Hematopoietic multipotent progenitor cell treated with erythropoietin and hydrocortisone succinate and interleukin-3 and kit ligand, for 17 days (in vitro differentiated cells): ENCODE results near the gene AGBL4.
"Not testable (repeated sequence)": the region's sequence is repeated elsewhere in the genome, so short reads cannot be mapped to it uniquely, and the experiment has no call there.

Experiments used
- DNase-seq: peaks from one replicate; pipeline ENCODE4 v3.0.0-alpha.2; 2015; ENCODE audit warnings: low spot score

AGBL4 gene

DNA sequence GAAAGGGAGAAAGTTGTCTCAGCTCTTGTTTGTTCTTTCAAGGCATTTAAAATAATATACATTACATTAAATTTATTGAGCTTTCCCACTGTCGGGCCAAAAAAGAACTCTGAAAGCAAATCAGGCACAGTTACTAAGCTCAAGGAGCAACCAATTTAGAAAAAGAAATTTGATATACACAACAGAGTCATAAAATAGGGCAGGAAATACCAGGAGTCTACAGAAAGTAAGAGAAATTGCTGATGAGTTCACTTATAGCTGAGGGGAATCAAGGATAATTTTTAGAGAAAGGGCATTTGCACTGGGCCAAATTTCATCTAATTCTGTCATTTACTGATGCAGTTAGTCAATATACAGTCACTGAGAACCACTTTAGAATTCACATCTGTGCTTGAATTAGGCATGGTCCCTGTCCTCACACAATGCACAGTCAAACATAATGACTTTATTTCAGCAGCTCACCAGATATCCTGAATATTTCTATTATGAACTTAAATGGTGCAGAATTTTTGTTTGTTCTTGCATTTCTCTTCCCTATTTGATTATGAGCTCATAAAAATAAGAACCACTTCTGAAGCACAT lies 997.4 kb downstream of the AGBL4 start:
- no peak for DNase-seq

DNA sequence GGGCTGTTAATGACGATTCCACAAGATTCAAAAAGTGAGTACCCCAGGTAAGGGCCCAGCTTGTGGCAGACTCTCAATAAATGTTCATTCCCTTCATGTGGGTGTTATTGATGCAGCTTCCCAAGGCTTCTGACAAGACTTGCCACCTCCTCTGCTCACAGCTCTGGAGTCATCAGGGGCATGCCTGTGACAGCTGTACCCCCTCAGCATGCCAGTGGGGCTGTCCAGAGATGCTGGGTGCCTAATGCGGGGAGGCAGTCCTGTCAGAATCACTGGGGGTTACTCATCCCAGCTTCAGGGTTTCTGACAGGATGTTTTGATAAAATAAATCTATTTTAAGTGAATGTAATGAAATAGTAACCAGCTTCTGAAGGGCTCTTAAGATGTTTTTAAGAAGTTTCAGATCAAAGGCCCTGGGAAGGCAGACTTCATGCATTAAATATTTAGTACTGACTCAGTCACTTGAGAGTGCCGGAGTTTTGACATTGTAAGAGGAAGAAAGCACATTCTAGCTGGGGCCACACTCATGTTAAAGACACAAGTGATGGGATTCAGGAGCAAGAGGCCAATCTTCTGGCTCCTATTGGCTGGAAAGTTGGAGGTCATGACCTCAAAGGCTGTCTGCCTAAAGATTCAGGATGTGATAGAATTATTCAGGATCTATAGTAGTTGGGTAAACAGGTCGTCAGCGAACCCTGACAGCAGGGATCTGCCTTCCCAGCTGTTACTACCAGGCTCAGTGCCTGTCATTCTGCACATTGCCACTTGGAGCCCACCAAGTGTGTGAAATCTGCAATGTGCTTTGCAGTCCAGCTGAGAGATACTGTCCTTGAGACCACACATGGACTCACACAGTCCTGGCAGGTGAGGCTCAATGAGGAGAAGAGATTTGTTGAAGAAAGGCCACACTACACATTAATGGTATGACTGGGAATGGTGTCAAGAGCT lies 1007.5 kb downstream of the AGBL4 start:
- DNase-seq = no peak

DNA sequence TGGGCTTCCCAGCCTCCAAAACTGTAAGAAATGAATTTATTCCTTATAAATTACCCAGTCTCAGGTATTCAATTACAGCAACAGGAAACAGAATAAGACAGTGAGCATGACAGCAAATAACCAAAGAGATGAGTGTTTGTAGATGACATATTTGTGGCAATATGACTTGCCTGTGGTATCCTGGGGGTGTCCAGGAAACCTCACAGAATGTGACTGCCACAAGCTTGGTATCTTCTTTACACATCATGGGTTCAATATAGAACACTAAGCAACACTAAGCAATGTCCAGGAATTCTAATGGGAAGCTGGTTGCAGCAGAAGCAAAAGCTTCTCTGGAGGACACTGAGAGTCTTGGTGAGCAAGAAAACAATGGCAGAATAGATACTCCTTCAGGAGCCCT lies 1010.7 kb downstream of the AGBL4 start:
- DNase-seq = no peak

DNA sequence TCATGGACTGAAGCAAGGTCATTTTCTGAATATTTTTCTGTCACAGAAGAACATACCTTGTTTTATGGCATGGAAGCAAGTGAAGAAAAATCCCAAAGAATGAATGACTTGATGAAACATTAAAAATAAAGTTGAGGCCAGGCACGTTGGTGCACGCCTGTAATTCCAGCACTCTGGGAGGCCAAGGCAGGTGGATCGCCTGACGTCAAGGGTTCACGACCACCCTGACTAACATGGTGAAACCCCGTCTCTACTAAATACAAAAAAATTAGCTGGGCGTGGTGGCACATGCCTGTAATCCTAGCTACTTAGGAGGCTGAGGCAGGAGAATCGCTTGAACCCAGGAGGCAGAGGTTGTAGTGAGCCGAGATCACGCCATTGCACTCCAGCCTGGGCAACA lies 1020.8 kb downstream of the AGBL4 start:
- DNase-seq = not testable (repeated sequence)

DNA sequence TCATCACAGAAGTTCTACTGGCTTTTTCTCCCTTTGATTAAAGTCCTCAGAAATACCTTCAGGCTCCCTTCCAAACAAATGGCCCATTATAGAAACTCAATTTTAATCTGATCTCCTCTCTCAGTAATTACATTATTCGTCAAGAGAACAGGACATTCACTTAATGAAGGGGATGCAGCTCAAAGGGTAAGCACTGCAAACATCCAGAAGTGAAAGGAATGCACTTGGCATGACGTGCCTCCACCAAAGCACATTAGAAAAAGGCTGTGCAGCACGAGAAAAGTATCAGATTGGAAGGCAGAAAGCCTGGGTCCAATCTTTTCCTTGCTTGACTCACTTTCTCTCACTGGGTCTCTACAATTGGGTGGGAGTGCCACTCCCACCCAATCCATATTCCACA lies 1024.4 kb downstream of the AGBL4 start:
- DNase-seq = no peak

DNA sequence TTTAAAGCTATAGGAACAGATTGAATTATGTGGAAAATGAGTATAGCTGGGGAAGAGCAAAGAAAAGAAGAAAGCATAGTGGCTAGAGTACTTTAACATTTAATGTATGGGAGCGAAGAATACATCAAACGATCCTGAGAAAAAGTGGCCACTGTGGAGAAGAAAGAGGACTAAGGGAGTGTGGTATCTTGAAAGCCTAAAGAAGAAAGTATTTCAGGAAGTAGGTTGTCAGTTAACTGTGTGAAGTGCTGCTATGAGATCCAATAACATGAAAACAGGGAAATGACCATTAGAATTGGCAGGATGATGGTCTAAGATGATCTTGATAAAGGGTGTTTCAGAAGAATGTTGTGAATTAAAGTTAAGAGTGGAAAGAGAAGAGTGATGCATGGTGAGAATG lies 1027.4 kb downstream of the AGBL4 start:
- no peak for DNase-seq

DNA sequence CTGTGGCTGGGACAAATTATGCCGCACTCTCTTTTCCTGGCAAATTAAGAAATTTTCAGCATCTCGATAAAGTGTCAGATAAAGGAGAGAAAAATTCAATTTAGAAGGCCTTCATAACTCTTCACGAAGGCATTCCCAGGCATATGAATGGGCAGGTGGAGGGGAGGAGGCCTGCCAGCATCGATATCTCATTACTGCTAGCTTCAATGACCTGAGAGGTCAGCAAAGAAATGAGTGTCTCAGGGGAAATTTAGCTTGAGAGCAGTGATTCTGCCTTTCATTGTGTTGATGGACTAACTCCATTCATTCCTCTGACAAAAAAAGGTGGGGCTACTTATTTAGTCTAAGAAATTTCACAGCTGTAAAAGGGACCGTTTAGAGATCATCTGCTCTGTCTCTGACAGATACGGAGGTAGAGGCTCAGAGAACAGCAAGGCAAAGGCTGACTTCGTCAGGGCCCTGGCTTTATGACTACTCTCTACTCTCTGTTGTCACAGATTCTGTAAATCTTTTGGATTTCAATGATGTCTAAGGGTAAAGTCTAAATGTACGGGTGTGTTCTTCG lies 1035.0 kb downstream of the AGBL4 start:
- DNase-seq = no peak

DNA sequence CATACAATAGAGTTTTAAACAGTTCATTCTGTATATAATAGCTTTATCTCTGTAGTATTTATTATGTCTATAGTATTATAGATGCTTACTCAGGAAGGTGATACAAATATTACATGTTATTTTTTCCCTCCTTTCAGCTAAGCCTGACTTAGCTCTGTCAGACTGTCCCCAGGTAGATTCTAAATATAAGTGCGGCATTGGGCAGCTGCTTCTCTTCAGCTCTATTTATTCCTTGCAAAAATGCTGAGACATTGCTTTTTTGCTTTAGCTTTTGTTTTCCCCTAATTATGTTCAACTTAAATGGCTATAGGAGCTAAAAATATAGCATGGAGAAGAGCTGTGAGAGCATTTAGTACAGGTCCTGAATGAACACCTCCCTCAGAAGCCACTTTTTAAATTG lies 1043.8 kb downstream of the AGBL4 start:
- DNase-seq = no peak

DNA sequence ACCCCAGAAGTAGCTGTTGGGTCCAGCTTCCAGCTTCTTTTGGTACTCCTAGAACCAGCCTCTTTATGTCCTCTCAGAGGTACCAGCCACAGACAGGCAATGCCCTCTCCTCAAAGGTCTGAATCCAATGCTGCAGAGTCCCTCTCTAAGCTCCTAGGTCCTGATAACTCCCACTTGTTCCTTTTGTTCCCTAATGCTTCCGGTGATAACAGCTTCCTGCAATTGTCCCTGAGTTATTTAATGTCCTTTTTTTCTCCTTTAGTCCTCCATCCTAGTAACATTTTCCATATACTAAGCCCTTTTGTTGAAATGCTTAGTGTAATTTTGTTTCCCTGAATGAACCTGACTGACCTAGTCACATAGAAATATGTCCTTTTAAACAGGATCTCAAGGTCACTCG lies 1045.3 kb downstream of the AGBL4 start:
- DNase-seq = no peak

DNA sequence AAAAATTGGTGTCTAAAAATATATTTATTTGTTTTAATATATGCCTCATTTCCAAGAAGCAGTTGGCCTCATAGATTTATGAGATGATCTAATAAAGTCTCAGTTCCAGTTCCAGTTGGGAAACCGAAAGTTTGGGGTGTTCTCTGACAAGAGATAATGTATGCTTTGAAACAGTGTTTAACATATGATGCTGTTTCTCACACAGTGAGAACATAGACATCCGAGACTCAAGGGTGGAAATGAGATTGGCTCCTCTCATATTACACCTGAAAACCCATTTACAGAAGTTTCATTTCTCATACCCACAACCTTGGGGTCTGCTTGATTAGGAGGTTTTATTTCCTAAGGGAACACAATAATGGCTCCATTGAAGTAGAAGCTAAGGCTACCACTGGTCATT lies 1046.5 kb downstream of the AGBL4 start:
- DNase-seq = no peak

DNA sequence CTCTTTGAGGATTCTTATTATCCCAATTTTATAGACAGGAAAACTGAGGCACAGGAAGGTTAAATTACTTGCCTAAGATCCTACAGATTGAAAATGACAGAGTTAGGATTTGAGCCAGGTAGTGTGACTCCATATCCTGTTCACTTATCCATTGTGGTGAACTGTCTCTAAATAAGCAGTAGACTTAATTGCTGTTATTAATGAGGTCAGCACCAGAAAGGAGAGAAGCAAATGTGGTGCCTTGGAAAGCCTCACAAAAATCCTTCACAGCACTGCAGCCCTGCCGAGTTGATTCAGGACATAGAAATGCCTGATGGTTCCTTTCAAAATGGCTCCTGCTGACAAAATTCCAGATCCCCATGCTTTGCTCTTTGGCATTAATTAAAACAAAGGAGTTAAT lies 1053.8 kb downstream of the AGBL4 start:
- no peak for DNase-seq

DNA sequence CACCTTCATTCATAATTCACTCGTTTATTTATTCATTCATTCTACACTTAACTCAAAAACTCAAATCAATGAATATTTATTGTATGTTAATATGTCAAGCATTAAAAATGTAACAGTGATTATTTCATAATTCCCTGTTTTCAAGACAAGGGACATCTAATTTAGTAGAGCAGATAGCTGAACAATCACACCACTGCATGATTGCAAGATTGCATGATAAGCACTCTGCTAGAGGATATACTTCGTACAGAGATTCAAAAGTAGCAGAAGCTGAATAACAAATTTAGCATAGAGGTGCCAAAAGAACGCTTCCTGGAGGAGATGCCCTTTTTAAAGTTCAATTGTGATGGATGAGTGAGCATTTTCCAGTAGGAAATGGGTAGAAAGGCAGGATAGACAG lies 1056.4 kb downstream of the AGBL4 start:
- no peak for DNase-seq

DNA sequence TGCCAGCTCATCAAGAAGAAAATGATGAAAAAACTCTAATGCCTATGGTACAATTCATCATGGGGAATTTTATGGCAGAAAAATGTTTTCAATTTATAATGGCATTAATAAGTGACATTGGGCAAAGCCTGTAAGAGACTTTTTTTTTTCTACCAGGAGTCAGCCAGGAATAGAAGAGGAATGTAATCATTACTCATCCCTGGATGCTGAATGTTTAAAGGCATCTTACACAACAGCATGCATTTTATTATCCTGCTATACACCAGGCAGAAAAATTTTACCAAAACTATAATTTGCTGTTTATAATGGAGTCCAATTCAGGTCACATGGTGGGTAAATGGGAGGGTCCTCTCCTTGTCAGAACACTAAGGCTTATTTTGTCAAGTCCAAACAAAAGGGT lies 1057.2 kb downstream of the AGBL4 start:
- DNase-seq = no peak

DNA sequence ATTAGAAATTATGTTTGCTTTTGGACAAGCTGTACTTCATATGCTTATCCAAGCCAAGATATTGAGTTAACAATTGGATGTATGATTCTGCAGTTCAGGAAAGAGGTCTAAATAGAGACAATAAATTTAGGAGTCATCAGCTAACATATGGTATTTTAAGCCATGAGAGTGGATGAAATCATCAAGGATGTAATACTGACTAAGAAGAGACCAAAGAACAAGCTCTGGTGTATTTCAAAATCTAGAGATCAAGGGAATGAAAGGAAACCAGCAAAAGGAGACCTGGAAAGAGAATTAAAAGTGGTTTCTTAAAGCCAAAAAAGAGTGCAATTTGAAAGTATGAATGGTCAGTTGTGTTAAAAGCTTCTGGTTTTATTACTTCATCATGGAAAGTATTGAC lies 1063.4 kb downstream of the AGBL4 start:
- DNase-seq = no peak

DNA sequence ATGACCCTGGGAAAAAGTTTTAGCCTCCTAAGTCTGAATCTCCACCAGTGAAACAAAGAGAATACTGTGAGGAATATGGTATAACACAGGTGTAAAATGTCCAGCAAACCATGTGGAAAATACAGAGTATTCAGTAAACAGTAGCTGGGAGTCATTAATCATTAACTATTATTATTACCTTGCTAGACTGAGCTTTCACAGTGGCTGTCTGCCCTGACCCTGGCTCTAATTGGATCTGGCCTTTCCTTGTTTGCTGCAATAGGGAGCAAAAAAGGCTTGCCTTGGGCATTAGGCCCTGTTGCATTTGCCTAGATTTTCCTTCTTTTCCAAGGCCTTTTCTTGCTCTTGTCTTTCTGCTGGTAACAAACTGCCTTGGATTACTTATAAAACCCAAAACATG lies 1068.0 kb downstream of the AGBL4 start:
- DNase-seq = no peak

DNA sequence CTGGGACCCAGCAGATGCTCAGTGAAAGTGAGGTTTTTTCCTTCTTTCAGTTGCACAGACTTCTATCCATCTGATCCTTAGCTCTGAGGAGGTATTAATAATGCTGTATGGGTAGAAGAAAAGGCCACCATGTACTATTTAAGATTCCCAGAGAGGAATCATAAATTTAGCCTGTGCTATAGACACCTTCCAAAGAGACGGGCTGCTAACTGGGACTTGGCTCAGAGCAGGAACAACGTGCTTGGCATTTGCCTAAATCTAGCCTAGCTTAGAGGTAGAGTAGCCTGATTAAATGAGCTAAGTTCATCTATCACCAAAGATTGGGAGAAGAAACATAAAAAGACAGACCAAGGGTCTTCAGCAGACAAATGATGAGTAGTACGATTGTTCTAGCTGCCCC lies 1070.1 kb downstream of the AGBL4 start:
- DNase-seq = no peak

DNA sequence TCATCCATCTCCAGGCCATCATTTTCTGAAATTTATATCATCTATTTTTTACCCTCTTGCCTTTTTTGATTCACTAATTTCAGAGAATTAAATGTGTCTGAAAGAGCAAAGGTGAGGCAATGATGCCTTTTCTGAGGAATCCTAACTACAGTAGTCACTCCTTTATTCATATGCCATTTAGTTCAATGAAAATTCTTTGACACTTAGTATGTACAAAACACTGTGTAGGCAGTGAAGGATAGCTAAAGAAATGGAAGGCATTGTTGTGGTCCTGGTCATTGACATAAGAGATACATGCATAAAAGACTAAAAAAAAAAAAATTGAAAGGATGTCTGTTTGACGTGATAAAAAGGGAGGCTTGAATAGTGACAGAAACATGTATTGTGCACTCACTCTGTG lies 1075.2 kb downstream of the AGBL4 start:
- no peak for DNase-seq

DNA sequence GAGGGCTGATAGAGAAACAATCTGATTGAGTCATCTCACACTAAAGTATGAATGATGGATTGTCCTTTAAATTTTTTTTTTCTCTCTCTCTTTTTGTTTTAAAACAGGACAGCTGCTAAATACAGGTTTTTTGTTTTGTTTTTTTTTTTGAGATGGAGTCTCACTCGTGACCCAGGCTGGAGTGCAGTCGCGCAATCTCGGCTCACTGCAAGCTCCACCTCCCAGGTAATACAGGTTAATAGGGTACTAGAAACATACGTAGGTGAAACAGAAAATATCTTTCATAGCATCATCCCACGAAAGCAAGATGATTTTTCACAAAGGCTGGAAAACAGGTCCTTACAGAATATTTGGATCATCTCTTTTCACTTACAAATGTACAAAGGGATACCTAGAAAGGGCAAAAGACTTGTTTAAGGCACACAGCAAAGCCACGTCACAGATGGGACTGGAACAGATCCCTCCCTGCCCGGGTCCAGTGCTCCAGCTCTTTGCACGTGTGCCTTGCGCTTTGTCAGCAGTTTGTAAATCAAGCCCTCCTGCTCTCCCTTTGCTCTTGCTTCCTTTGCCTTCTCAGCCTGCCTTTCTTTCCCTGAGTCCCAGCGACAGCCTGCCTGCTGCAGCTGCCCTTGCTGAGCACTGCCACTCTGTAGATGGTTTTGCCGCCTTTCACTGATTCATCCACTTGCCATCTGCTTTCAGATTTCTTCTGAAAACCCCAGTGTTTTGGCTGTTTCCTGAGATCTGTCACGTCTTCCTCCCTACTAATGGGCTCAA lies 1075.8 kb downstream of the AGBL4 start:
- DNase-seq = no peak

DNA sequence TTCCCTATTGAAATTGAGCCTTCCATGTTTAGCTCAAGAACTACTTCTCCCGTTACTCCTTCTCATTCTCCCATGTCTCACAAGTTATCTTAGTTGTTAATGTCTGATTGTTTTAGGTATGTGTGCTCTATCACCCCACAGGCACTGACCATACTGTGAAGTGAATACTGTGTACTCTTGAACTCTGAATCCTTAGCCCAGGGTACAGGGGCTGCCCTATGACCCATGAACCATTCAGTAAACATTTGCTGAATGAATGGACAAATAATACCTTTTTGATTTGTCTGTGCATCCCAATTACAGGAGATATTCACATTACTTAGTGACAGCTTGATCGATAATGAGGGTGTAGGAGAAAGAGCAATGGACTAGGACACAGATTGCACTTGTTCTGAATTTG lies 1077.7 kb downstream of the AGBL4 start:
- no peak for DNase-seq

DNA sequence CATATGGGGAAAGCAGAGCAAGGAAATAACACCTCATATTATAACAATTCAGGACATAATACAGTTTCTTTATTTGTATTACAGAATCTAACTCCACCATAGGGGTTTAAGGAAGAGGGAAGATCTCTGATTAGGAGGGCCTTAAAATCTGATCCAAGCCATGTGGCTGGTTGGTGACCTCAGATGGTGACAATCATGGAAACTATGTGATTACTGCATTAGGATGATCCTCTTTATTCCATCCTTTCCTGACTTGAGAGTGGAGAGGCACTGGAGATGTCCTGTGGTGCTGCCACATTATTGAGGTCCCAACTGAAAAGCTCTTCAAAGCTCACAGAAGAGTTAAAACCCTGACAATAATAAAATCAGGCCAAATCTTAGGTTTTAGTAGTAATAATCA lies 1078.9 kb downstream of the AGBL4 start:
- DNase-seq = no peak

DNA sequence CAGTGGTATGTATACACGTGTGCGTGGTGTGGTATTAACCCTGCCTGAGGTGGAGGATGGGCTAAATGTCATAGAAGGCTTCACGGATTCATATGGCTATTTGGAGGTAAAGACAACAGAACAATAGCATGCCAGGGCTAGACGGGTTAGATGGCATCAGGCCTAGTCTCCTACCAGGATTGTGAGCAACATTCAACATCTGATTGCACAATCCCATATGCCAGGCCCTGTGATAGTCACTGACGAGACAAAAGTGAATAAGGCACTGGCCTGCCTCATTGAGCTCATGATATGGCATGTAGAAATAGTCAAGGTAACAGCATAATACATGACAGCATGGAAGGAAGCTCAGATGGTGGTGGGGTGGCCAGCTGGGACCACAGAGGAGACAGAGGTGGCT lies 1079.9 kb downstream of the AGBL4 start:
- DNase-seq = no peak

DNA sequence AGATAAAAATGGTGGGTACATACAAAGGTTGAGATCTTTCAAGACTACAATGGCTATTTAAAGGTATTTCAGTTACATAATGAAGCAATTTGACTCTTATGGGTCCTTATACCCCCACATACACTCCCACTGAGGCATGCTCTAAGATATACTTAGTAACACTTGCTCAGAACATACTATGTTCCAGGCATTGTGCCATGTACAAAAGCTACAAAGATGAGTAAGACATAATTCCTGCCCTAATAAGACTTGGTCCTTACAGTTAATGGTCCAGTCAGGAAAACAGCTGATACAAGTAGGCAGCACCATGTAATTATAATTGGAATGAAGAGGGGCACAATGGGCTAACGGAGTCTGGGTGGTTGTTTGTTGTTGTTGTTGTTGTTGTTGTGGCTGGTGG lies 1080.4 kb downstream of the AGBL4 start:
- no peak for DNase-seq
